Liver (tissue), 3 donors: Measurements from ENCODE around the gene HES6.

Source experiments
- ATF3 ChIP-seq: IDR thresholded peaks from 2 replicates; pipeline ENCODE4 v1.6.1; 2016; ENCODE audit warnings: antibody characterized with exemption
- CTCF ChIP-seq: fragments of 150-350 bp; IDR thresholded peaks from 2 replicates; pipeline ENCODE4 v1.5.1; 2017; ENCODE audit warnings: improper control_type of control experiment, low read depth, low read length; ENCODE audit not compliant: missing input control
- EGR1 ChIP-seq, 2 donors: IDR thresholded peaks; 2 replicates each; pipeline ENCODE4 v1.6.1; 2016 to 2018; ENCODE audit warnings: antibody characterized with exemption in 2 of 2, low read depth in 2 of 2
- JUND ChIP-seq, 2 donors: IDR thresholded peaks; 2 replicates each; pipeline ENCODE4 v1.6.1; 2016; ENCODE audit warnings: antibody characterized with exemption in 2 of 2
- MAX ChIP-seq: IDR thresholded peaks from 2 replicates; pipeline ENCODE4 v1.6.1; 2016; ENCODE audit warnings: antibody characterized with exemption
- RAD21 ChIP-seq, 2 donors: IDR thresholded peaks; 2 replicates each; pipeline ENCODE4 v1.6.1; 2016; ENCODE audit warnings: antibody characterized with exemption in 2 of 2, mild to moderate bottlenecking in 2 of 2
- REST ChIP-seq: IDR thresholded peaks from 2 replicates; pipeline ENCODE4 v1.6.1; 2016; ENCODE audit warnings: antibody characterized with exemption, mild to moderate bottlenecking
- YY1 ChIP-seq: IDR thresholded peaks from 2 replicates; pipeline ENCODE4 v1.6.1; 2016; ENCODE audit warnings: antibody characterized with exemption, mild to moderate bottlenecking
- donor health status: healthy.
- donor health status: healthy.

- TF ChIP-seq YY1 (no peak), EGR1 (IDR thresholded peaks at IDR 0.05; ENCODE audit: low read depth in 2 of 2) (no peak), JUND (IDR thresholded peaks at IDR 0.05) (no peak), REST (no peak), CTCF (no peak), RAD21 (IDR thresholded peaks at IDR 0.05) (no peak), MAX (no peak), ATF3 (no peak)
Observed at GRCh38 chr2:238255636-238256035, 15.8 kb upstream of the HES6 start.
